Gastrocnemius medialis (tissue), 4 donors: ENCODE data around the gene GOLGB1. TPM values are rescaled to one million over a fixed set of nuclear protein-coding genes. Genes with fewer than 3 reads are reported as not detected.
A peak's percentile ranks its signal among the peaks of the same experiment; 100 is the strongest.

Experiments
- ATAC-seq, 2 donors: fragments of 150-250 bp; one replicate each; pipeline ENCODE4 v1.9.1; 2016
- DNase-seq, 2 donors: peaks; one replicate each; pipeline ENCODE4 v3.0.0-alpha.2; 2019
- H3K27ac ChIP-seq, 4 donors: fragments of 200-600 bp; sonication (generic); 1 replicate in 1 of 4; 2 replicates in 3 of 4; pipeline ENCODE4 v1.5.1; 2016 to 2018; ENCODE audit warnings: mild to moderate bottlenecking in 2 of 4, moderate library complexity in 1 of 4
- H3K27me3 ChIP-seq, 3 donors: fragments of 200-600 bp; sonication (generic) in 2 of 3; 1 replicate in 1 of 3; 2 replicates in 2 of 3; pipeline versions ENCODE4 v1.5.1 to v1.6.0; 2016 to 2019; ENCODE audit warnings: mild to moderate bottlenecking in 1 of 3, moderate library complexity in 1 of 3
- H3K36me3 ChIP-seq, 2 donors: fragments of 200-600 bp; sonication (generic) in 1 of 2; one replicate each; pipeline ENCODE4 v1.5.1; 2017 to 2018
- H3K4me1 ChIP-seq, 2 donors: fragments of 200-600 bp; sonication (generic) in 1 of 2; one replicate each; pipeline ENCODE4 v1.5.1; 2016 to 2017; ENCODE audit warnings: mild to moderate bottlenecking in 2 of 2
- H3K4me3 ChIP-seq, 4 donors: fragments of 200-600 bp; sonication (generic) in 3 of 4; 1 replicate in 1 of 4; 2 replicates in 3 of 4; pipeline ENCODE4 v1.5.1; 2016 to 2019; ENCODE audit warnings: mild to moderate bottlenecking in 2 of 4
- H3K9me3 ChIP-seq, 3 donors: fragments of 200-600 bp; sonication (generic) in 2 of 3; 1 replicate in 1 of 3; 2 replicates in 2 of 3; pipeline ENCODE4 v1.5.1; 2016 to 2019
- CTCF ChIP-seq, 5 experiments: fragments of 450-650 bp in 3 of 5; fragments of 200-600 bp in 2 of 5; sonication (generic) in 2 of 5; IDR thresholded peaks in 4 of 5; conservative IDR thresholded peaks in 1 of 5; 1 replicate in 4 of 5; 2 replicates in 1 of 5; pipeline ENCODE4 v1.5.1; 2016 to 2019; ENCODE audit warnings: antibody characterized with exemption in 5 of 5, mild to moderate bottlenecking in 3 of 5, moderate library complexity in 3 of 5
- POLR2A ChIP-seq, 2 donors: fragments of 450-650 bp; IDR thresholded peaks; one replicate each; pipeline ENCODE4 v1.6.1; 2017; ENCODE audit warnings: antibody characterized with exemption in 2 of 2, mild to moderate bottlenecking in 2 of 2, moderate library complexity in 2 of 2
- in situ Hi-C, 4 donors: fragments of 200-750 bp; cut with MboI; loops; one replicate each; pipeline versions ENCODE4 v1.15.0 to v1.8.0; 2017; ENCODE audit warnings: low sequenced_read_pairs in 4 of 4
- intact Hi-C: fragments of 100-400 bp; cut with DNase I; formaldehyde crosslinking; loops from one replicate; pipeline ENCODE4 v1.15.1; 2023; ENCODE audit warnings: low total_unique reads
- total RNA-seq, 4 donors: library from RNA; depleted of rRNA; stranded (reverse); fragments of >200 nt; gene quantifications; one replicate each; pipeline versions ENCODE4 v1.1.0 to v1.2.3, GENCODE V29; 2016

Gene GOLGB1
- total RNA-seq, 4 donors from 2014 or later: 18.1 to 31.6 (median 26.7) TPM

- Histone ChIP-seq H3K4me3 (peak overlapping the region in 2 of 4 donors; percentile 16 to 21), H3K36me3 (no peaks in the 10 kb centered on the region), H3K27ac (peak overlapping the region; percentile 83 to 87 (median 84)), H3K4me1 (peaks cover 17 to 21% of the 10 kb centered on the region in 2 donors), H3K9me3 (no peaks in the 10 kb centered on the region), H3K27me3 (no peaks in the 10 kb centered on the region)
- ATAC-seq (peak; percentile 99), DNase-seq (peak; percentile 66 to 74)
- TF ChIP-seq CTCF (IDR thresholded peaks at IDR 0.05 in 4 of 5, conservative IDR thresholded peaks at IDR 0.05 in 1 of 5): peak in 2 of 5 experiments; percentile 13 to 19
- TF ChIP-seq POLR2A (IDR thresholded peaks at IDR 0.05): no peak
- intact Hi-C loops: loop anchor here (1.0 to 2.0 kb wide), 2 partner anchors 56 to 102 kb away; partner anchors contain the start of gene FBXO40
- in situ Hi-C loops: no loop called here
These were observed 101.2 kb downstream of the GOLGB1 start for GRCh38 chr3:121648219-121648958.

GRCh38 chr3:121645054-121645453, 104.5 kb downstream of the GOLGB1 start:
- intact Hi-C loops: no loop called here
- ATAC-seq: no peak
- Histone ChIP-seq H3K27ac (no peak overlapping the region), H3K4me3 (no peak overlapping the region), H3K36me3 (no peaks in the 10 kb centered on the region), H3K4me1 (peaks cover 15 to 17% of the 10 kb centered on the region in 2 donors), H3K27me3 (no peaks in the 10 kb centered on the region), H3K9me3 (no peaks in the 10 kb centered on the region)
- DNase-seq: no peak
- in situ Hi-C loops: no loop called here
- TF ChIP-seq CTCF (IDR thresholded peaks at IDR 0.05 in 4 of 5, conservative IDR thresholded peaks at IDR 0.05 in 1 of 5) (no peak), POLR2A (IDR thresholded peaks at IDR 0.05) (no peak)

GRCh38 chr3:121642601-121643314, 106.8 kb downstream of the GOLGB1 start:
- intact Hi-C loops (no loop called here), in situ Hi-C loops (no loop called here)
- ATAC-seq (no peak), DNase-seq (no peak)
- H3K4me3 ChIP-seq: no peak overlapping the region
- TF ChIP-seq POLR2A (IDR thresholded peaks at IDR 0.05): no peak
- TF ChIP-seq CTCF (IDR thresholded peaks at IDR 0.05 in 4 of 5, conservative IDR thresholded peaks at IDR 0.05 in 1 of 5): no peak
- H3K27me3 ChIP-seq: no peaks in the 10 kb centered on the region
- H3K27ac ChIP-seq: no peak overlapping the region
- H3K36me3 ChIP-seq: no peaks in the 10 kb centered on the region
- no peaks in the 10 kb centered on the region for H3K9me3 ChIP-seq
- peaks cover under 1 to 3% of the 10 kb centered on the region in 2 donors for H3K4me1 ChIP-seq

GRCh38 chr3:121641127-121641526, 108.4 kb downstream of the GOLGB1 start:
- H3K4me3 ChIP-seq: no peak overlapping the region
- no peaks in the 10 kb centered on the region for H3K36me3 ChIP-seq
- ATAC-seq (no peak), DNase-seq (no peak)
- intact Hi-C loops (no loop called here), in situ Hi-C loops (no loop called here)
- no peak overlapping the region for H3K27ac ChIP-seq
- no peak for TF ChIP-seq CTCF (IDR thresholded peaks at IDR 0.05 in 4 of 5, conservative IDR thresholded peaks at IDR 0.05 in 1 of 5)
- no peak for TF ChIP-seq POLR2A (IDR thresholded peaks at IDR 0.05)
- no peaks in the 10 kb centered on the region for H3K4me1 ChIP-seq
- H3K27me3 ChIP-seq: no peaks in the 10 kb centered on the region
- H3K9me3 ChIP-seq: no peaks in the 10 kb centered on the region
